ENCODE measurements around the gene EEPD1.
"Not testable (repeated sequence)": the region's sequence is repeated elsewhere in the genome, so short reads cannot be mapped to it uniquely, and the experiment has no call there.

The EEPD1 gene

DNA sequence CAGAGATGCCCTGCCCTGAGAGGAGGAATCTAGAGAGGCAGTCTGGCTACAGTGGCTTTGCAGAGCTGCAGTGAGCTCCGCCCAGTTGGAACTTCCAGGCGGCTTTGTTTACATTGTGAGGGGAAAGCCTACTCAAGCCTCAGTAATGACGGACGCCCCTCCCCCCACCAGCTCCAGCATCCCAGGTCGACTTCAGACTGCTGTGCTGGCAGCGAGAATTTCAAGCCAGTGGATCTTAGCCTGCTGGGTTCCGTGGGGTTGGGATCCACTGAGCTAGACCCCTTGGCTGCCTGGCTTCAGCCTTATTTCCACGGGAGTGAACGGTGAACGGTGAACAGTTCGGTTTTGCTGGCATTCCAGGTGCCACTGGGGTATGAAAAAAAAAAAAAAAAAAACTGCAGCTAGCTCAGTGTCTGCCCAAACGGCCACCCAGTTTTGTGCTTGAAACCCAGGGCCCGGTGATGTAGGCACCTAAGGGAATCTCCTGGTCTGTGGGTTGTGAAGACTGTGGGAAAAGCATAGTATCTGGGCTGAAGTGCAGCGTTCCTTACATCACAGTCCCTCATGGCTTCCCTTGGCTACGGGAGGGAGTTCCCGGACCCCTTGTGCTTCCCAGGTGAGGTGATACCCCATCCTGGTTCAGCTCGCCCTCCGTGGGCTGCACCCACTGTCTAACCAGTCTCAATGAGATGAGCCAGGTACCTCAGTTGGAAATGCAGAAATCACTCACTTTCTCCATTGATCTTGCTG is 105.6 kb downstream of the EEPD1 start:
- peak; percentile 34 to 48 for DNase-seq

DNA sequence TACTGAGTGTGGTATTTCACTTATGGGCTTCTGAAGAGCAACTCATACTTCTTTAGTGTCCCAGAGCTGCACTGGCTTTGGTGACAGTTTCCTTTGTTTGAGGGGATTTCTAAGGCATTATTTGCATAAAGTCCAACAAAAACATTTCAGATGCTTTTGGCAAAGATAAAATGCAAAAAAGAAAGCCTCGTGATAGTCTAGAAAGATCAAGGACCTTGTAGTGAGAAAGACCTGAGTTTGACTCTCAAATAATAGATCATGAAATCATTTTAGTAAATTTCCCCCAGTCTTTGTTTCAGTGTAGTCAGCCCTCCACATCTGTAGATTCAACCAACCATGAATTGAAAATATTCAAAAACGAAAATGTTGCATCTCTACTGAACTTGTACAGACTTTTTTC is 107.4 kb downstream of the EEPD1 start:
- Histone ChIP-seq H4K8ac (ENCODE audit: low read depth, low read length) (no peak overlapping the region), H3K4me2 (ENCODE audit: low read length) (no peak overlapping the region), H3K18ac (ENCODE audit: low read length) (no peak overlapping the region), H3K4me3 (ENCODE audit: low read depth, low read length) (no peak overlapping the region), H2BK5ac (ENCODE audit: low read depth, low read length, poor library complexity) (no peak overlapping the region), H3K14ac (ENCODE audit: low read length) (no peak overlapping the region), H3K23ac (ENCODE audit: low read length) (no peak overlapping the region), H3K4ac (ENCODE audit: low read depth, low read length) (no peak overlapping the region), H2BK12ac (ENCODE audit: low read length) (no peak overlapping the region), H3K4me1 (ENCODE audit: control insufficient read depth in 1 of 2, insufficient read depth in 2 of 2, low read length in 2 of 2) (peaks cover 4 to 7% of the 10 kb centered on the region in 2 experiments), H2BK120ac (ENCODE audit: insufficient read depth, low read length, poor library complexity) (no peak overlapping the region), H3K27me3 (ENCODE audit: insufficient read depth, low read length) (no peaks in the 10 kb centered on the region), H3K36me3 (ENCODE audit: control insufficient read depth in 1 of 2, insufficient read depth in 2 of 2, low read length in 2 of 2) (no peaks in the 10 kb centered on the region), H4K91ac (ENCODE audit: low read depth, low read length) (no peak overlapping the region), H3K9ac (ENCODE audit: low read length) (no peak overlapping the region), H2AFZ (ENCODE audit: insufficient read depth, low read length, poor library complexity) (no peak overlapping the region), H3K79me2 (ENCODE audit: control insufficient read depth, insufficient read depth, low read length, poor library complexity) (no peaks in the 10 kb centered on the region), H3K27ac (ENCODE audit: low read depth, low read length) (no peak overlapping the region), H4K12ac (ENCODE audit: low read depth, low read length) (no peak overlapping the region), H2AK5ac (ENCODE audit: low read length) (no peak overlapping the region), H3K79me1 (ENCODE audit: low read length) (peaks cover 3% of the 10 kb centered on the region), H3K9me3 (ENCODE audit: insufficient read depth, low read depth, low read length) (no peaks in the 10 kb centered on the region)
- no CpG with 5 or more reads among the region's 2 CpGs for whole genome bisulfite sequencing (ENCODE audit: extremely low coverage, insufficient coverage, insufficient read length)
- no peak for DNase-seq

More for the DNA sequence above, 105.6 kb downstream of the EEPD1 start:
- peak overlapping the region; percentile 58 for H2BK120ac ChIP-seq (ENCODE audit: insufficient read depth, low read length, poor library complexity)
- not testable (repeated sequence) for H4K12ac ChIP-seq (ENCODE audit: low read depth, low read length); H3K79me2 ChIP-seq (ENCODE audit: control insufficient read depth, insufficient read depth, low read length, poor library complexity); H2BK5ac ChIP-seq (ENCODE audit: low read depth, low read length, poor library complexity); H3K79me1 ChIP-seq (ENCODE audit: low read length); H3K9ac ChIP-seq (ENCODE audit: low read length); H3K23ac ChIP-seq (ENCODE audit: low read length); H3K27me3 ChIP-seq (ENCODE audit: insufficient read depth, low read length); H3K9me3 ChIP-seq (ENCODE audit: insufficient read depth, low read depth, low read length); H3K36me3 ChIP-seq (ENCODE audit: control insufficient read depth in 1 of 2, insufficient read depth in 2 of 2, low read length in 2 of 2); H3K4ac ChIP-seq (ENCODE audit: low read depth, low read length); H3K4me3 ChIP-seq (ENCODE audit: low read depth, low read length); H3K4me1 ChIP-seq (ENCODE audit: control insufficient read depth in 1 of 2, insufficient read depth in 2 of 2, low read length in 2 of 2); H3K27ac ChIP-seq (ENCODE audit: low read depth, low read length)
- H3K4me2 ChIP-seq (ENCODE audit: low read length), result peak overlapping the region; percentile 38
- H2BK12ac ChIP-seq (ENCODE audit: low read length), result peak overlapping the region; percentile 96
- H2AFZ ChIP-seq (ENCODE audit: insufficient read depth, low read length, poor library complexity), result peak overlapping the region; percentile 93
- H2AK5ac ChIP-seq (ENCODE audit: low read length), result peak overlapping the region; percentile 95
- no CpG with 5 or more reads among the region's 18 CpGs for WGBS (ENCODE audit: extremely low coverage, insufficient coverage, insufficient read length)
- peak overlapping the region; percentile 78 for H3K18ac ChIP-seq (ENCODE audit: low read length)
- peak overlapping the region; percentile 83 for H4K91ac ChIP-seq (ENCODE audit: low read depth, low read length)
- peak overlapping the region; percentile 91 for H4K8ac ChIP-seq (ENCODE audit: low read depth, low read length)
- peak overlapping the region; percentile 77 for H3K14ac ChIP-seq (ENCODE audit: low read length)

DNA sequence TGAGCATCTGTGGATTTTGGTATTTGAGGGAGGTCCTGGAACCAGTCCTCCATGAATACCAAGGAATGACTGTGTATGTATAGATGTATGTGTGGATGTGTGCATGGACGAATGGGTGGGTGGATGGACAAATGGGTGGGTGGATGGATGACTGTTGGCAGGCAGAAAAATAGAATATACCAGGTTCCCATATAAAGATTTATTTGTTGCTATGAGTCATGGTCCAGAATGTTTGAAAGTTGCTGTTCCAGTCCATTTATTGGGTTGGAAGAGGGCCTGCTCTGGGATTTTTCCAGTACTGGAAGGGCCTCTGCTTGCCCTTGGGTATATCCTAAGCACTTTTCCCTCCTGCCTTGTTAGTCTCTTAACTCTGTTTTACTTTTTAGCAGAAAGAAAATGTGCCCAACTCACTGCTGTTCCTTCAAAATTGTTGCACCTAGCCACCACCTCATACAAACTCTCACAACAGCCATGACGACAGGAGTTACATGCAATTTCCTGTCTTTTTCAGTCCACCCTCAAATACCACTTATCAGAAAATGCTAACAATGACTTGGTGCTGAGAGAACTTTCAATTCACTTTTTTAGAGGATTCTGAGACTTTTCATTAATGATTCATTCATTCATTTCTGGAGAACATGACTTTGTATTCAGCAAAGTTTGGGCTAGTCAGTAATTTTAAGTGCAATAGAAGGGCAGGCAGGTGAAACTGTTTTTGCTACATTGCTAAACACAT is 108.1 kb downstream of the EEPD1 start:
- no peak overlapping the region for H2BK120ac ChIP-seq (ENCODE audit: insufficient read depth, low read length, poor library complexity)
- no peak overlapping the region for H4K8ac ChIP-seq (ENCODE audit: low read depth, low read length)
- no peak overlapping the region for H3K4me3 ChIP-seq (ENCODE audit: low read depth, low read length)
- peaks cover 3% of the 10 kb centered on the region for H3K79me1 ChIP-seq (ENCODE audit: low read length)
- peaks cover 7 to 11% of the 10 kb centered on the region in 2 experiments for H3K4me1 ChIP-seq (ENCODE audit: control insufficient read depth in 1 of 2, insufficient read depth in 2 of 2, low read length in 2 of 2)
- no peak overlapping the region for H2AK5ac ChIP-seq (ENCODE audit: low read length)
- H2BK5ac ChIP-seq (ENCODE audit: low read depth, low read length, poor library complexity), result no peak overlapping the region
- no CpG with 5 or more reads among the region's 2 CpGs for WGBS (ENCODE audit: extremely low coverage, insufficient coverage, insufficient read length)
- H2AFZ ChIP-seq (ENCODE audit: insufficient read depth, low read length, poor library complexity), result no peak overlapping the region
- no peak for DNase-seq
- H3K9me3 ChIP-seq (ENCODE audit: insufficient read depth, low read depth, low read length), result no peaks in the 10 kb centered on the region
- H3K14ac ChIP-seq (ENCODE audit: low read length), result no peak overlapping the region
- H3K36me3 ChIP-seq (ENCODE audit: control insufficient read depth in 1 of 2, insufficient read depth in 2 of 2, low read length in 2 of 2), result no peaks in the 10 kb centered on the region
- no peak overlapping the region for H3K23ac ChIP-seq (ENCODE audit: low read length)
- no peak overlapping the region for H4K12ac ChIP-seq (ENCODE audit: low read depth, low read length)
- H4K91ac ChIP-seq (ENCODE audit: low read depth, low read length), result no peak overlapping the region
- no peak overlapping the region for H3K4me2 ChIP-seq (ENCODE audit: low read length)
- no peaks in the 10 kb centered on the region for H3K79me2 ChIP-seq (ENCODE audit: control insufficient read depth, insufficient read depth, low read length, poor library complexity)
- no peak overlapping the region for H3K27ac ChIP-seq (ENCODE audit: low read depth, low read length)
- no peak overlapping the region for H3K9ac ChIP-seq (ENCODE audit: low read length)
- no peaks in the 10 kb centered on the region for H3K27me3 ChIP-seq (ENCODE audit: insufficient read depth, low read length)
- H3K18ac ChIP-seq (ENCODE audit: low read length), result no peak overlapping the region
- no peak overlapping the region for H2BK12ac ChIP-seq (ENCODE audit: low read length)
- no peak overlapping the region for H3K4ac ChIP-seq (ENCODE audit: low read depth, low read length)

DNA sequence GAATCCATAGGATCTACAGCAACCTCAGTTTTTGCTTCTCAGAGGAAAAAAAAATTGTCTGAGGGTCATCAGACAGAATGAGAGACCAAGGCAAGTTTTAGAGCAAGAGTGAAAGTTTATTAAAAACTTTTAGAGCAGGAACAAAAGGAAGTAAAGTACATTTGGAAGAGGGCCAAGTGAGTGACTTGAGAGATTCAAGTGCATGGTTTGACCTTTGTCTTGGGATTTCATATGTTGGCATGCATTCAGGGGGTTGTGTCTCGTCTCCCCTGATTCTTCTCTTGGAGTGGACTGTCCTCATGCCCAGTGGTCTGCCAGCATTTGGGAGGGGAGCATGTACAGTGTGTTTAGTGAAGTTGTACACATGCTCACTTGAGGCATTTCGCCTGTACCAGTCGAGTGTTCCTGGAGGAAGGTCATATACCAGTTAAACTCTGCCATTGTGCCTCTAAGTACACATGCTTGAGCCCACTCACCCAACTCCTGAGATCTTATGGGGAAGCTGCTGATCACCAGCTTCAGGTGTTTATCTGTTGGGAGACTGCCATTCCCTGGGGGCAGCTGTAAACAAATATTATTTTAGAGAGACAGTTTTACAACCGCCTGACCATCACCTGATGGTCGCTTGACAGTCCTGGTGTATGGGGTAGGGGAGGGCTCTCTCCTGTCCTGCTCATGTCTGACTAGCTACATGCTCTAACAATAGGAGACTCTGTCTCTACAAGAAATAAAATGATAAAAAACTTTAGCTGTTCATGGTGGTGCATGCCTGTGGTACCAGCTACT is 109.4 kb downstream of the EEPD1 start:
- H3K18ac ChIP-seq (ENCODE audit: low read length), result no peak overlapping the region
- H2BK5ac ChIP-seq (ENCODE audit: low read depth, low read length, poor library complexity), result no peak overlapping the region
- H3K14ac ChIP-seq (ENCODE audit: low read length), result no peak overlapping the region
- no peak overlapping the region for H3K27ac ChIP-seq (ENCODE audit: low read depth, low read length)
- no peak overlapping the region for H3K23ac ChIP-seq (ENCODE audit: low read length)
- no peak overlapping the region for H4K91ac ChIP-seq (ENCODE audit: low read depth, low read length)
- no peaks in the 10 kb centered on the region for H3K27me3 ChIP-seq (ENCODE audit: insufficient read depth, low read length)
- H3K36me3 ChIP-seq (ENCODE audit: control insufficient read depth in 1 of 2, insufficient read depth in 2 of 2, low read length in 2 of 2), result no peaks in the 10 kb centered on the region
- H2AFZ ChIP-seq (ENCODE audit: insufficient read depth, low read length, poor library complexity), result no peak overlapping the region
- WGBS (ENCODE audit: extremely low coverage, insufficient coverage, insufficient read length), result no CpG with 5 or more reads among the region's 5 CpGs
- no peak overlapping the region for H4K12ac ChIP-seq (ENCODE audit: low read depth, low read length)
- H4K8ac ChIP-seq (ENCODE audit: low read depth, low read length), result no peak overlapping the region
- H2AK5ac ChIP-seq (ENCODE audit: low read length), result no peak overlapping the region
- no peak for DNase-seq
- no peak overlapping the region for H3K4ac ChIP-seq (ENCODE audit: low read depth, low read length)
- peaks cover 7 to 12% of the 10 kb centered on the region in 2 experiments for H3K4me1 ChIP-seq (ENCODE audit: control insufficient read depth in 1 of 2, insufficient read depth in 2 of 2, low read length in 2 of 2)
- no peak overlapping the region for H2BK12ac ChIP-seq (ENCODE audit: low read length)
- no peak overlapping the region for H3K4me3 ChIP-seq (ENCODE audit: low read depth, low read length)
- H3K9ac ChIP-seq (ENCODE audit: low read length), result no peak overlapping the region
- H3K79me2 ChIP-seq (ENCODE audit: control insufficient read depth, insufficient read depth, low read length, poor library complexity), result no peaks in the 10 kb centered on the region
- H3K4me2 ChIP-seq (ENCODE audit: low read length), result no peak overlapping the region
- peaks cover 3% of the 10 kb centered on the region for H3K79me1 ChIP-seq (ENCODE audit: low read length)
- no peak overlapping the region for H2BK120ac ChIP-seq (ENCODE audit: insufficient read depth, low read length, poor library complexity)
- no peaks in the 10 kb centered on the region for H3K9me3 ChIP-seq (ENCODE audit: insufficient read depth, low read depth, low read length)

Measured in trophoblast cell (in vitro differentiated cells and primary cell).